H9 (cell line): ENCODE measurements around the gene EFNA3. TPM values are rescaled to one million over a fixed set of nuclear protein-coding genes. Genes with fewer than 3 reads are reported as not detected.
A peak's percentile ranks its signal among the peaks of the same experiment; 100 is the strongest.

Source experiments
- DNase-seq: peaks from one replicate; pipeline ENCODE4 v3.0.0-alpha.2; 2017
- H2AFZ ChIP-seq: one replicate; pipeline ENCODE4 v1.6.1; 2013; ENCODE audit warnings: mild to moderate bottlenecking, low read length, control low read depth, moderate library complexity
- H2AK5ac ChIP-seq: 2 replicates; pipeline ENCODE4 v1.6.1; 2013; ENCODE audit warnings: low read length, control low read depth, mixed read lengths; ENCODE audit not compliant: insufficient read length
- H2BK120ac ChIP-seq: one replicate; pipeline ENCODE4 v1.6.1; 2013; ENCODE audit warnings: low read depth, mild to moderate bottlenecking, low read length, control low read depth, inconsistent platforms; ENCODE audit not compliant: poor library complexity, severe bottlenecking
- H2BK12ac ChIP-seq: 2 replicates; pipeline ENCODE4 v1.6.1; 2013; ENCODE audit warnings: low read length, control low read depth, mixed read lengths, low read depth; ENCODE audit not compliant: insufficient read length
- H2BK15ac ChIP-seq: 2 replicates; pipeline ENCODE4 v1.6.1; 2013; ENCODE audit warnings: low read depth, low read length, control low read depth
- H2BK20ac ChIP-seq: one replicate; pipeline ENCODE4 v1.6.1; 2013; ENCODE audit warnings: low read depth, mild to moderate bottlenecking, low read length, control low read depth, inconsistent platforms; ENCODE audit not compliant: poor library complexity, severe bottlenecking
- H2BK5ac ChIP-seq: 2 replicates; pipeline ENCODE4 v1.6.1; 2013; ENCODE audit warnings: low read length, control low read depth, mixed read lengths; ENCODE audit not compliant: insufficient read length
- H3K14ac ChIP-seq: 2 replicates; pipeline ENCODE4 v1.6.1; 2013; ENCODE audit warnings: low read length, control low read depth; ENCODE audit not compliant: insufficient read depth
- H3K18ac ChIP-seq: 2 replicates; pipeline ENCODE4 v1.6.1; 2013; ENCODE audit warnings: low read depth, mild to moderate bottlenecking, mixed read lengths, low read length, control low read depth; ENCODE audit not compliant: insufficient read length
- H3K23ac ChIP-seq: 2 replicates; pipeline ENCODE4 v1.6.1; 2013; ENCODE audit warnings: low read length, control low read depth, mixed read lengths, low read depth; ENCODE audit not compliant: insufficient read length
- H3K23me2 ChIP-seq: 2 replicates; pipeline ENCODE4 v1.6.1; 2013; ENCODE audit warnings: low read depth, mild to moderate bottlenecking, mixed read lengths, low read length, control low read depth; ENCODE audit not compliant: insufficient read length, poor library complexity, severe bottlenecking
- H3K27ac ChIP-seq: 2 replicates; pipeline ENCODE4 v1.5.1; 2013; ENCODE audit warnings: low read length, control low read depth, mixed read lengths, low read depth; ENCODE audit not compliant: insufficient read length
- H3K27me3 ChIP-seq: 2 replicates; pipeline ENCODE4 v1.6.1; 2013; ENCODE audit warnings: low read length, control low read depth, inconsistent platforms; ENCODE audit not compliant: insufficient read depth
- H3K4ac ChIP-seq: 2 replicates; pipeline ENCODE4 v1.6.1; 2013; ENCODE audit warnings: low read depth, mild to moderate bottlenecking, control low read depth, inconsistent platforms, low read length, moderate library complexity
- H3K4me1 ChIP-seq: 2 replicates; pipeline ENCODE4 v1.6.1; 2013; ENCODE audit warnings: low read length, control low read depth, inconsistent platforms; ENCODE audit not compliant: insufficient read depth
- H3K4me2 ChIP-seq: 2 replicates; pipeline ENCODE4 v1.6.1; 2013; ENCODE audit warnings: low read length, control low read depth, mixed read lengths; ENCODE audit not compliant: insufficient read length, insufficient read depth
- H3K56ac ChIP-seq: 2 replicates; pipeline ENCODE4 v1.6.1; 2013; ENCODE audit warnings: low read depth, mild to moderate bottlenecking, mixed read lengths, low read length, control low read depth; ENCODE audit not compliant: insufficient read length
- H3K79me1 ChIP-seq: 2 replicates; pipeline ENCODE4 v1.6.1; 2013; ENCODE audit warnings: low read depth, mild to moderate bottlenecking, moderate library complexity, low read length, control low read depth, inconsistent platforms; ENCODE audit not compliant: insufficient read depth, poor library complexity, severe bottlenecking
- H3K79me2 ChIP-seq: 2 replicates; pipeline ENCODE4 v1.6.1; 2013; ENCODE audit warnings: low read length, control low read depth, inconsistent platforms; ENCODE audit not compliant: insufficient read depth
- H3K9ac ChIP-seq: 2 replicates; pipeline ENCODE4 v1.6.1; 2013; ENCODE audit warnings: low read length, control low read depth, mixed read lengths; ENCODE audit not compliant: insufficient read length; ENCODE audit errors: extremely low read depth
- H3K9me3 ChIP-seq: one replicate; pipeline ENCODE4 v1.6.1; 2013; ENCODE audit warnings: low read depth, low read length, inconsistent platforms; ENCODE audit not compliant: control insufficient read depth
- H3T11ph ChIP-seq: one replicate; pipeline ENCODE4 v1.6.1; 2013; ENCODE audit warnings: mild to moderate bottlenecking, low read length, control low read depth, inconsistent platforms
- H4K20me1 ChIP-seq: one replicate; pipeline ENCODE4 v1.6.1; 2013; ENCODE audit not compliant: control insufficient read depth, insufficient read length, insufficient read depth
- H4K5ac ChIP-seq: 2 replicates; pipeline ENCODE4 v1.6.1; 2013; ENCODE audit warnings: low read depth, mild to moderate bottlenecking, mixed read lengths, low read length, control low read depth; ENCODE audit not compliant: insufficient read length
- H4K8ac ChIP-seq: replicated peaks from 2 replicates; pipeline ENCODE4 v1.6.1; 2013; ENCODE audit warnings: low read length, control low read depth, mixed read lengths, low read depth; ENCODE audit not compliant: insufficient read length
- H4K91ac ChIP-seq: 2 replicates; pipeline ENCODE4 v1.6.1; 2013; ENCODE audit warnings: low read depth, mild to moderate bottlenecking, moderate library complexity, mixed read lengths, low read length, control low read depth; ENCODE audit not compliant: insufficient read length
- H3K27ac Mint-ChIP-seq, 3 experiments: 2 replicates in 2 of 3; 3 replicates in 1 of 3; pipeline ENCODE4 v1.8.0; 2020 to 2021; ENCODE audit warnings: mixed read lengths in 3 of 3, mild to moderate bottlenecking in 1 of 3, moderate library complexity in 1 of 3
- H3K27me3 Mint-ChIP-seq: 2 replicates; pipeline ENCODE4 v1.8.0; 2021; ENCODE audit warnings: low read depth, mild to moderate bottlenecking, moderate library complexity, mixed read lengths
- H3K36me3 Mint-ChIP-seq, 3 experiments: 2 replicates in 2 of 3; 3 replicates in 1 of 3; pipeline ENCODE4 v1.8.0; 2020 to 2021; ENCODE audit warnings: low read depth in 3 of 3, mixed read lengths in 3 of 3; ENCODE audit not compliant: insufficient read depth in 1 of 3
- H3K4me1 Mint-ChIP-seq, 2 experiments: 2 replicates each; pipeline ENCODE4 v1.8.0; 2020; ENCODE audit warnings: mixed read lengths in 2 of 2
- H3K4me3 Mint-ChIP-seq, 2 experiments: 2 replicates in 1 of 2; 3 replicates in 1 of 2; pipeline ENCODE4 v1.8.0; 2020 to 2021; ENCODE audit warnings: mild to moderate bottlenecking in 2 of 2, mixed read lengths in 2 of 2, moderate library complexity in 1 of 2
- H3K9me3 Mint-ChIP-seq, 2 experiments: 2 replicates in 1 of 2; 3 replicates in 1 of 2; pipeline ENCODE4 v1.8.0; 2020; ENCODE audit warnings: mild to moderate bottlenecking in 2 of 2, mixed read lengths in 2 of 2, moderate library complexity in 1 of 2
- CTCF ChIP-seq: fragments of 200-600 bp; sonication (generic); conservative IDR thresholded peaks from 3 replicates; pipeline ENCODE4 v1.8.0; 2021; ENCODE audit warnings: antibody characterized with exemption, mild to moderate bottlenecking
- WGBS: extraction: QIAGEN DNeasy Blood & Tissue Kit; methylation state at CpG from one replicate; pipeline ENCODE4 v1.1.7; 2013; ENCODE audit warnings: missing lambda C conversion rate, low lambda C conversion rate, mixed read lengths; ENCODE audit not compliant: insufficient read length; ENCODE audit errors: extremely low coverage; 5-methylcytosine and 5-hydroxymethylcytosine counted together
- total RNA-seq: library from RNA; stranded (reverse); gene quantifications from 2 replicates; pipeline ENCODE4 v1.2.1, GENCODE V29; 2021

Gene EFNA3
- total RNA-seq, 1 experiment from 2014 or later, result 3.9 TPM

- Histone ChIP-seq H2AK5ac (no peak overlapping the region), H3K56ac (no peak overlapping the region), H3K9ac (no peak overlapping the region), H3K4me2 (peak overlapping the region; percentile 97), H3K79me2 (0 out of 2 replicates have a peak, but pooled peaks cover 3% of the 10 kb centered on the region), H4K5ac (no peak overlapping the region), H2AFZ (no peak overlapping the region), H3K4me1 (no peaks in the 10 kb centered on the region; the same call in 1 of the 2 replicates), H3K4ac (no peak overlapping the region), H2BK120ac (no peak overlapping the region), H2BK12ac (no peak overlapping the region), H3K14ac (no peak overlapping the region), H3K79me1 (no peaks in the 10 kb centered on the region), H3K27me3 (no peaks in the 10 kb centered on the region), H3T11ph (no peak overlapping the region), H3K18ac (no peak overlapping the region), H3K9me3 (no peaks in the 10 kb centered on the region), H3K23me2 (peaks cover 19% of the 10 kb centered on the region), H4K8ac (no peak overlapping the region), H4K91ac (no peak overlapping the region), H2BK15ac (no peak overlapping the region), H3K23ac (no peak overlapping the region), H4K20me1 (no peaks in the 10 kb centered on the region), H3K27ac (no peak overlapping the region), H2BK20ac (no peak overlapping the region), H2BK5ac (no peak overlapping the region)
- H3K4me3 Mint-ChIP-seq, result peak overlapping the region; percentile 93
- H3K9me3 Mint-ChIP-seq, result no peaks in the 10 kb centered on the region
- DNase-seq, result no peak
- H3K27me3 Mint-ChIP-seq, result peaks cover 28% of the 10 kb centered on the region
- peaks cover 33 to 34% of the 10 kb centered on the region in 2 experiments for H3K4me1 Mint-ChIP-seq
- WGBS, result no CpG with 5 or more reads among the region's 1 CpG
- peak overlapping the region in 1 of 3 experiments; percentile 20; a peak in 1 of 7 replicates for H3K27ac Mint-ChIP-seq
- H3K36me3 Mint-ChIP-seq, result peaks cover 16 to 28% (median 19%) of the 10 kb centered on the region in 3 experiments
- TF ChIP-seq CTCF, result no peak
Measured at GRCh38 chr1:155134322-155134721, 55.7 kb downstream of the EFNA3 start.
